HL-60/S4 (cell line): ENCODE measurements around the gene ARHGAP28.

Experiments used
- in situ Hi-C: fragments of 300-500 bp; cut with MboI; formaldehyde crosslinking; loops from 2 replicates; pipeline ENCODE4 v1.14.3; 2022; ENCODE audit warnings: low sequenced_read_pairs

ARHGAP28 gene

DNA sequence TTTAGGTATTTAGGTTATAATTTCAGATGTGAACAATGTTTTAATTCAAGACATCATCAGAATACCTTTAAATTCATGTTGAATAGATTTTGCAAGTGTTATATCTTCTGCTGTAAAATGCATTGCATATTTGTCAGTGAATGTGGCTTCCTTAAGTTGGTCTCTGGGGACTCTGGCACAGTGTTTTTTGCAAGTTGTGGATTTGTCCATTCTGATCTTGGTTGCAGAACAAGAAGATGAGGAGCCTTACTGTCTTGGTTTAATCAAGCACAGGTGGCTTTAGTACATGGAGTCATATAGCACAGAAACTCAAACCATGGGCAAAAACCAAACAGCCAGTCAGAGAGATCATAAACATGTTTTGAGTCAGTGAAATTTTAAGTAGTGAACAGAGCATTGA is 135.7 kb downstream of the ARHGAP28 start:
- in situ Hi-C loops = no loop called here

DNA sequence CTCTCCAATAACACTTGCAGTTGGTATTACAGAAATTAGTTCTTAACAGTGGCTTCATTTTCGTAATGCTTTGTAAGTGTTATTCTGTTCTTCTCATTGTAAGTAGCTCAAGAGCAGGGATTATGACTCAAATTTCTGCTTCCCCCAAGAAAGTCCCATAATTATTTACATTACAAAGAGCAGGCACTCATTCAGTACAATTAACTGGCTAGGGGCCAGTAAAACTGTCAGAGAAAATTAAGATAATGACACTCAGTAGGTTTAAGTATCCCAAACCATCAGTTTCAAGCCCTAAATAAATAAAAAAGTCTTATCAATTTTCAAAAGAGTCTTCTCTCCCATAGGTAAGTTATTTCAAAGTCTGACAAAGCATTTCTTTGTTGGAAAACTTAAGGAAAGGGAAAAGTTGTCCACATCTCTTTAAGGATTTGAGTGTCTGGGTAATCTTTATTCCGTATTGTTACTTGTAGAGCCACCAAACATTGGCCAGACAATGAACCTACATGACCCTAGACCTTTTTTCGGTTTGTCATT is 137.1 kb downstream of the ARHGAP28 start:
- in situ Hi-C loops = no loop called here

DNA sequence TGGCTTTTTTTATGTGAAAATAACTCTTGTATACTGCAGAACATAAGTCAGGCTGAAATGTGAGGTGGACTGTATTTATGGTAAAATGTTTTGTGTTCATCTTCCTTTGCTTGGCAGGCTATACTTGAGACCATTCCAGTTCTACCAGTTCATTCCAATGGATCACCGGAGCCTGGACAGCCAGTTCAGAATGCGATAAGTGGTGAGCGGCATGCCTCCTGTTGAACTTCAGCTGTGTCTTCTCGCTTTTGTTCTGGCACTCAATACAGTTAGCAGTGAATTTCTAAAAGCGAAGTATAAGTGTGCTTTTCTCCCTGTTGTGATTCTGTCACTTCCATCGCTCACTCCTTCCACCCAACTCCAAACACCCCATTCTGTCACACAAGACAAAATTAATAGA is 138.5 kb downstream of the ARHGAP28 start:
- in situ Hi-C loops = no loop called here

DNA sequence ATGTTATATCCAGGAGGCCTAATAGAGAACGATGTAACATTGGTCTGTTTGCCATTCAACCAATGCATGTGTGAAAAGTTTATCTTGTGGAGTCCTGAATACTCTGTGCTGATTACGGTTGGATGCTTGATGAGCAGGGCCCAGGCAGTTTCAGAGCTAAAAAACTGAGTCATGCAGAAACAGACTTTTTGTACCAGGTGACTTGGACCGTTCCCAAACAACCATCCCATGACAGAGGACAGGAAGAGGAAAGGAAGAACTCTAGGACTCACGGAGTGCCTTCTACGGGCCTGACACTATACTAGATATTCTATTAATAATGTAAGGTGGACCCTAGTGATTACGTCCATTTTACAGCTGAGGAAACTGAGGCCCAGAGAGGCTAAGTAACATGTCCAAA is 142.1 kb downstream of the ARHGAP28 start:
- in situ Hi-C loops = no loop called here

DNA sequence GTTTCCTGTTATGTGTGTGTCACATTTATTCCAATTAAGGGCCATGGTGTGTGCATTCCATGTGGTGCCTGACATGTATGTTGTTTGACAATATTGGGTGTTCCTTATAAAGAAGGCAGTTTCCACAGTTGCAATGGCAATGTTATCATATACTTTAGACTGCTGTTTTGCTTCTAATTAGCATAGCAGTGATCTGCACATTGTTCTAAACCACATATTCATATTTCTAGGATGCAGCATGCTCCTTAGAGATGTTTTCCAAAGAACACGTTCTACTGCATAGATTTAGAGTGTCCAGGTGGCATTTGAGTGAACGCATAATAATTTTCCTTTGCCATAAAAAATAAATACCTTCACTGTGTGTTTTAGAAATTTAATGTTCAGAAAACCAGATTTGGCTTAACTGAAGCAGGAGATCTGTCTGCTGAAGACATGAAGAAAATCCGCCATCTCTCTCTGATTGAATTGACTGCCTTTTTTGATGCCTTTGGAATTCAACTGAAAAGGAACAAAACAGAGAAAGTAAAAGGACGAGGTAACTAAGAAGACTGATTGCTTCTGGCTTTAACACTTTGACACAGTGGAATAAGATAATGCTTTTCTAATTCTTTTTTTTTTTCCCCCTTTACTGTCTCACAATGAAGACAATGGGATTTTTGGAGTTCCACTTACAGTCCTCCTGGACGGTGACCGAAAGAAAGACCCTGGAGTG is 143.7 kb downstream of the ARHGAP28 start:
- in situ Hi-C loops = no loop called here

DNA sequence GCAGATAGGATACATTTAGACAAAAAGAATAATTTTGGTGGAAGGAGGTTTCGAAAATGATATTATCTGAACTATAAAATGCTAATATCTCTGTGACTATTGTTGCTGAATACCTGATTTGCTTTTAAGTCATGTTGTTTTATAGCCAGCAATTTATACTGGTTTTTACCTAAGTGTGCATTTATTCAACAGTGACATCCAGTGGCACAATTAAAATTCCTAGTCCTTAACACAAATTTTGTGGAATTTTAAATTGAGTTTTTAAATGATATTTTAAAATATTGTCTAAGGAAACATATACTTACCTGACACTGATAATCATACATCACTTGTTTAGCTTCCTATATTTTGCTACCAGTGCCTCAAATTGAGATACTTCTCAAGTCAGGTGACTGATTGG is 144.8 kb downstream of the ARHGAP28 start:
- in situ Hi-C loops = no loop called here

DNA sequence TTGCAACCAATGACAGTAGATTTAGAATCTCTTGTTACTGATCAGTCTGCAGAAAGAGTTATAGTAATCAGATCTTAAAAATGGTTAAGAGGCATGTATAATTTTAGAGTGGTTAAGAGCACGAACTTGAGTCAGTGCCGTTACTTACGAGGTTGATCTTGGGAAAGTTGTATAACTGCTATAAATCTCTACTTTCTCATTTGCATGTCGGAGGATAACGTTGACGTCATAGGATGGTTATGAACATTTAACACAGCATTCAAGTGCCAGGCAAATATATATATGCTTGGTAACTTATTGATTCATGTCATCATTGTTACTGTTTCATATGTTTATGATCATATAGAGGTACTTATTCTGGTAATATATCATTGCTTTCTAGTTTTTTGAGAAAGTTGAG is 146.2 kb downstream of the ARHGAP28 start:
- in situ Hi-C loops = loop anchor here (25.0 kb wide), 1 partner anchor 338 kb away; no protein-coding TSS in a partner anchor

DNA sequence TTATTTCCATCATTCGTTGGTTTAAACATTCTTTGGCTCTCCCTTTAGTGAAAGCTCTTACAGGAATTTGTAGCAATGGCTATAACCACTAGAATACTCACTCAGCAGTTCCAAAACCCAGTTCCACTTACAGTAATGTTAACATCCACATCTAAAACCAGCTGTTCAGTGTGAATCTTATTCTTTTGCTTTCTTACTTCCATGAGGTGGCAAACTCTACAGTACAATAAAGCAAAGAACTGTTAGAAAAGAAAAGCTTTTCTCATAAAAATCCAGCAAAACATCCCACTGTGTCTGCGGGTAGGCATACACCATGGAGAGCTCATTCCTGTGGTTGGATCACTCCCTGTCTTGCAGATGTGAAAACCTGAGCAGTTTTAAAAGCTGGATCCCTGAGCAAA is 147.1 kb downstream of the ARHGAP28 start:
- in situ Hi-C loops = loop anchor here (25.0 kb wide), 1 partner anchor 339 kb away; no protein-coding TSS in a partner anchor

DNA sequence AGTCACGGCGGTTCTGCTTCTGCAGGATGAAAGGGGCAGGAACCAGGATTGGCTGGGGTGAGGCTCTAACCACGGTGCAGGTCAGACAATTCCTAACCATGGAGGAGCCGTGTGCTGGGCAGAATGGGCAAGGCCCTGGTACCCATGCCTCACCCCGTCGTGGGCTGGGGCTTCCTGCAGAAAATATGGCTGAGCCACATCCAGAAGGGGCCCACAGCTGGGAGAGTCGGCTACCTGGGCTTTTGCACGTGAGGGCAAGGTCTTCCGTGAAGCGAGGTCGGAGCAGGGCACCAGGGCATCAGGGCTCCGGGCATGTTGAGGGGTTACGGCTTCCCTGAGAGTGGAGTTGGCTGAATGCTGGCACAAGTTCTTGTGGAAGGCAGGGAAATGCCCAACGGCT is 147.8 kb downstream of the ARHGAP28 start:
- in situ Hi-C loops = loop anchor here (25.0 kb wide), 1 partner anchor 340 kb away; no protein-coding TSS in a partner anchor

DNA sequence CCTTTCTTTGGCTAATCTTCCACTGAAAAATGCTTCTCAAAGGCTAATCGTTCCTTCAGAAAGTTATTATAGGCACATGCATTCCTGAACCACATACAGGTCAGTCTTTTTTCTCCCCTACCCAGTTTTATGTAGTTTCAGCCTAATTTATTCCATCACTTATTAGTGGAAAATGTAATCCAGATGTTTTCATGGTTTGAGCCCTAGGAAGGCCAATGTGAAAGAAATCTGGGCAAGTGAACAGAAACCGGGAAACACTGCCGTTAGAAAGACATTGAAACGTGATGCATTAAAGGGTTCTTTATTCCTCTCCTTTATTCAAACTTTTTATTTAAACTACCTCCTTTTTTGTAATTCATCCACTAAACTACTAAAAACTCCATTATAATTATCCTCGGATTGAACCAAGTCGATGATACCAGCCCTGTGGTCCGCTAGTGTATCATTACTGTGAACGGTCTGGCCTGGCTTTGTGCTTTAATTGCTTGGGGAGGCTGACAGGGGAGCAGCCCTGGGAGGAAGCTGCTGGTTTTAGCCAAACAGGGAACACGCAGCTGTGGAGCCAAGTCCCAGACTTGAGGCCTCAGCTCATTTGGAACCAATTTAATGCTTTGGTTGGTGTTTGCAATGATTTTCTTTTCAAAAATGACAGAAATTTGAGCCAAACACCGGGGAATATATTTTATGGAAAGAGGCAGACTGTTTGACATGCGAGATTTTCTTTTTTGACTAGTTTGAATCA is 149.2 kb downstream of the ARHGAP28 start:
- in situ Hi-C loops = loop anchor here (25.0 kb wide), 1 partner anchor 341 kb away; no protein-coding TSS in a partner anchor

DNA sequence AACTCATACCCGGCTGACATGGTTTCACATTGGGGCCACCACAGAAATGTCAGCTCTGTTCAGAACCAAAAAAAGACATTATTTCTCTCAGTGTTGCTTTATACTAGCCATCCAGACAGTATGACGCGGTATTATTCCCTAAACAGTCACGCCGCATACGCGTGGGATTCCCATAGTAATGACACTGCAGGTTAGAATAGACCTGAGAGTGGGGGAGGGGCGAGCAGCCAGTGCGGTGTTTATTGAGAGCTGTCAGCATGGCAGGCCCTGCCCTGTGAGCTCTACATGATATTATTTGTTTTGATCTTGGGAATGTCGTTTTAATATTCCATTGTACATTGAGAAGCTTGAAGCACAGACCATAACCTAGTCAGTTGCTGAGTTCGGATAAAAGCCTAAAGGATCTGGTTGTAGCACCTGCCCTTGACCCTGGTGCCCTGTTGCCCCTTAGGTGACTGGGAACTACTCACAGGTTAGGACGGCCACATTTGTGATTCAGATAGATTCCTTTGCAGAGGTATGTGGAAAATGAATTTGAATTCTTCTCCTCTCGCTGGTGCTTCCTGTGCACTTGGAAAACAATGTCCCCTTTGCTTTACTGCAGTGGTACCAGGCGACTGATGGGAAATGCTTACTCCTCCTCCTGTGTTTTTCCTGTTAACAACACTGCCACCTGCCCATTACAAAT is 150.1 kb downstream of the ARHGAP28 start:
- in situ Hi-C loops = loop anchor here (25.0 kb wide), 1 partner anchor 342 kb away; no protein-coding TSS in a partner anchor

DNA sequence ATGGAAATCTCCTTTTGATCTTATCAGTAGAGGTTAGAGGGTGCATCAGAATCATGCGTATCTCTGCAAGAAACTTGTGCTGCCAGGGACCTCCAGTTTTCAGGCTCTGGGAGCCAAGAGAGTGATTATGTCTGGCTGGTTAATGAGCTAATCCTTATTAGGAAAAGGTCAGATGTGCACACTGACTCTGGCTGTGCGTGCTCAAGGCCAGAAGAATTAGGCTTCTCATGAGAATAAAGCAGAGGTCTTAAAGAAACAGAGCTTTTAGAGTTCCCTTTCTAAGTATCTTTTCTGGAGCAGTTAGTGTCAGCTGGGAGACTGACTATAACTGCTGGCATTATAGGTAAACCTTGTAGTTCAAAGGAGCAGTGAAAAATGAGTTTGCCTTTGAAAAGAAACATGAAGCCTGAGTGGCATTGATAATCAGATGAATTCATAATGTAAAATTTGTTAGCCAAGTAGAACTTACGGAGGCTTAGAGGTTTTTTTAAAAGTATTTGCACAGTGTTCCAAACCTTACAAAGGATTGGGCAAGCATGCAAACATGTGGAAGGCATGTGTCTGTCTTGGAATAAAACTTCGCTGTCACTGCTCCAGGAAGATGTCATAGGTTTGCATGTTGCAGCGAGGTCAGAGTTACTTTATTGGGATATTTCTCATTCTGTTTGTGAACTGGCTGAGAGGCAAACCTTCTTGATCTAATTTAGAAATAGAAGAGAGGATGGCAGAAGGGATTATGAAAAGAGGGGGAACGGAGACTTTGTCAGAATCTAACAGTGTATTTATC is 151.7 kb downstream of the ARHGAP28 start:
- in situ Hi-C loops = loop anchor here (25.0 kb wide), 1 partner anchor 344 kb away; no protein-coding TSS in a partner anchor

DNA sequence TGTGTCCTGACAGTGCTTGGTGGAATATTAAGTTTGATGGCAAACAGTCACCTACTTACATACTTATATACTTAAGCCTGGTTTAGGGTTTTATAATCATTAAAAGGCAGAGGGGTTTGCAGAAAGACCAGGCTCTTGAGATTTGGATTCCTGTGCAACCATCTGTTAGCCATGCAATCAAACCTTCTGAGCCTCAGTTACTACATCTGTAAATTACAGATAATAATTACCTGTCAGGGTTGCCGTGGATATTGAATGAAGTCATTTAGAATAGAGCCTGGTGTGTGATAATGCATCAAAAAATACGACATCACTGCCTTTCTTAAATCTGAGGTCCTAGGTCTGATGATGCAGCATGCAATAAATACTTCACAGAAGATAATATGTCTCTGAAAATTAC is 152.9 kb downstream of the ARHGAP28 start:
- in situ Hi-C loops = loop anchor here (25.0 kb wide), 1 partner anchor 345 kb away; no protein-coding TSS in a partner anchor

DNA sequence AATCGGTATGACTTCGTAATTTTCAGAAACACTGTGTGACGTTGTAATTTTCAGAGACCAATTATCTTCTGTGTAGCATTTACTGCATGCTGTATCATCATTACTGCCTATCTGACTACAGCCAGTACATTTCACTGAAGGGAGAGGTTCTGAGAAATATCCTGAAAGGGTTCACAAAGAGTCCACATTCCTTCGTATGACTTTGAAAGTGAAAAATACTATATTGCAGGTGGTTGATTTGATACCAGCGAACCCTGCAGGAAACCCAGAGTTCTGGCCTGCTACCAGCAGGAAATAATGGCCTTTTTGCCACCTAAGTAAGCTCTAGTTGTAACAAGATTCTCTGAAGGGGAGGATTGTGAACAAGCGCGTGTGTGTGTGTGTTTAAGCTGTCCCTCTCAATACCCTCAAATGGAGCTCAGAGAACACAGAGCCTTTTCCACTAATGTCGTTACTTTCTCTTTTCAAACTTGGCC is 155.5 kb downstream of the ARHGAP28 start:
- in situ Hi-C loops = loop anchor here (25.0 kb wide), 1 partner anchor 348 kb away; no protein-coding TSS in a partner anchor

DNA sequence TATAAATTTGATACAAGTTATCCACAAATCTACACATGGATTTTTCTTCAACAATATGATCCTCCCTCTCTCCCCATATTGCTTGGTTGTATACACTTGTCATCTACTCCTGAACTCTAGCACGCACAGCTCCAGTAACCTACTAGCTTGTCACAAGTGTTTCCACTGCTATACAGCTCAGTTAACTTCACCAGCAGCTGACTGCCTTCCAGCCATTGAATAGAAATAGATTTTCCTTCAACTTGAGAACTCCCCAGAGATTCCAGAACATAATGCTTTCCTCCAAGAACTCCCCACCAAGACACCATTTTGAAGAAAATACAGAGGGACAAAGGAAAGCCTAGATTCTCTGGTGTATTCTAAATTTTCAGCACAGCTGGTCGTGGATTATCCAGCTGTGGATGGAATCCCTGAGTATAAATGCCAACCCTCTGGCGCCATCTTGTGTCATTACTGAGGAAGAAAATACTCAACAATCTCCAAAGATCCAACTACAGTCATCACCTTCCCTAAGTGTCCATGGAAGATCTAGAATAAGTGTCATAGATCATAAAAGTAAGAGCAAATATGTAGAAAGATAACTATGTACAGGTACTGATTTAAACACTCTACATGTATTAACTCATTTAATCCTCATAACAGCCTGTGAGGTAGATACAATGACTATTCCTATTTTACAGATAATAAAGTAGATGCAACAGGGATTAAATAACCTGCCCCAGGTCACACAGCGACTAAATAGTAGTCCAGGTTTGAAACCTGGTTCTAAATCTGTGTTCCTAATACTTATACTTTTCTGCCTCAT is 156.7 kb downstream of the ARHGAP28 start:
- in situ Hi-C loops = loop anchor here (25.0 kb wide), 1 partner anchor 349 kb away; no protein-coding TSS in a partner anchor

DNA sequence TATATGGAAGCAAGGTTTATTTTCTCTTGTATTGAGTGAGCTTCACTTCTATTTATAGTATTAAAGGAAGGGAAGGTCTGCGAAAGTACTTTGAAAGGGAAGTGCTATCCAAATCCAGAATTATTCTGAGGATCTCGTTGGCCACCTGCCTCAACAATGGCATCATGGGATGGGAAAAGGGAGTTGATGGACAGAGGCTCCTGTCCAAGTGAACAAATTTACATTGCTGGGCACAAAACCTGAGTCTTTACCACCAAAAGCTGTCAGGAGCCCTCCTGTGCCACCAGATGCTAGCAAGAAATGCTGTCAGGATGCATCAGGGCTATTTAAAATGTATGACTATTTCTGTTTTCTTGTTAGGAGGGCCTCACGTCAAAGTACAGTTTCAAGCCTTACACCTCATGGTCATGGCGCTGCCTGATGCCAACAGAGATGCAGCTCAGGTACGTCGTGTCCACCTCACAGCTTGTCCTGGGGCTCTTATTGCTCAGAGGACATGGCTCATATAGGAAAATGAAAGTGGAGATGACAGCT is 157.3 kb downstream of the ARHGAP28 start:
- in situ Hi-C loops = loop anchor here (25.0 kb wide), 1 partner anchor 350 kb away; no protein-coding TSS in a partner anchor

DNA sequence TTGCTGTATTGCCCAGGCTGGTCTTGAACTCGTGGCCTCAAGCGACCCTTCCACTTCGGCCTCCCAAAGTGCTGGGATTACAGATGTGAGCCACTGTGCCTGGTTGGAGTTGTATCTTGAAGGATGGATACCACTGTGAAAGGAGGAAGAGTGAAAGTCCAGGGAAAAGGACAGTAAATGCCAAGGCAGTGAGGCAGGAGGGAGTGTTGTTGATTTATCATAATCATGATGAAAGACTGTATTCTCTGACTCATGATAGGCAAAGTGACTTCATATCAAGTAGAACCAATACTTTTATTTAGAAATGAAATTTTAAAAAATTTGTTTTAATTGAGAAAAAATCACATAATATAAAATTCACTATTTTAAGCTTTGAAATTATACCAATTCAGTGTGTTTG is 162.3 kb downstream of the ARHGAP28 start:
- in situ Hi-C loops = loop anchor here (25.0 kb wide), 1 partner anchor 354 kb away; no protein-coding TSS in a partner anchor

DNA sequence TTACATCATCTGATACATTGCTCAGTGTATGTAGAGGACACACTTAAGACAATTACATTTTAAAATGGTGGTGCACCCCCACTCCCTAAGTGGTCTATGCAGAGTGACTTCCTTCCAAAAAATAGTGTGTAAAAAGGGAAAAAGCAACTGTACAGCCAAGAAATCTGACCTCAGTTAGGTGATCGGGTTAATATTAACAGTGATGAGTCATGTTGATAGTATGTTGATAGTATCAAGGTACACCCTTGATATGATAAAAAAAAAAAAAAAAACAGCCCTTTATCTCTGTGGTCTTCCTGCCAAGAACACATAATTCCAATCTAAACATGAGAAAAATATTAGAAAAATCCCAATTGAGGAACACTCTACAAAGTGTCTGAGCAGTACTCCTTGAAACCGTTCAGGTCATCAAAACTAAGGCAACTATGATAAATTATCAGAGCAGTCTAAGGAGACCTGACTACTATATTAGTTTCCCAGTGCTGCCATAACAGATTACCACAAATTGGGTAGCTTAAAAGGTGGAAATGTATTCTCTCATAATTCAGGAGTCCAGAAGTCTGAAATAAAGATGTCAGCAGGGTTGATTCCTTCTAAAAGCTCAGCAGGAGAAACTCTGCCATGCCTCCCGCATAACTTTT is 171.9 kb downstream of the ARHGAP28 start:
- in situ Hi-C loops = no loop called here
